Thyroid gland (tissue), 4 donors: ENCODE measurements around the gene CHD1L.

Source experiments
- POLR2A ChIP-seq, 2 donors: fragments of 450-650 bp; IDR thresholded peaks; one replicate each; pipeline ENCODE4 v1.6.1; 2017; ENCODE audit warnings: antibody characterized with exemption in 2 of 2, mild to moderate bottlenecking in 2 of 2, moderate library complexity in 1 of 2
- TF ChIP-seq, protein P1 (sequence below), 6 experiments: fragments of 200-600 bp in 3 of 6; fragments of 450-650 bp in 3 of 6; sonication (generic) in 3 of 6; IDR thresholded peaks; one replicate each; pipeline ENCODE4 v1.5.1; 2016 to 2019; ENCODE audit warnings: antibody characterized with exemption in 6 of 6, mild to moderate bottlenecking in 2 of 6, inconsistent platforms in 1 of 6, moderate library complexity in 1 of 6

DNA sequence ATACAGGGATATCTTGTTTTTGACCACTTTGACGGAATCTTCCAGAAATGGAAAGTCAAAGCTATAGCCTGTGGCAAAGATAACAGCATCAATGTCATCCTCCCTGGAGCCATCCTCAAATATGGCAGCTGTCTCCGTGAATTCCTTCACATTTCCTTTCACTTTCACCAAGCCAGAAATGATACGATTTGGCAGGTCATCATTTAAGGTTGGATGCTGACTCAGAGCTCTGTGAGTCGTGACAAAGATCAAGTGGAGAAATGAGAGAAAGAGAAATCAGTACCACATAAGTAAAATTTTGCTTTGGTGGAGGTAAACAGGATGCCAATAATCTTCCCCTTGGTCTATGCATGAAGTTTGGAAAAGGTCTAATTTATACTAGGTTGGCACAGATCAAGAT is 41.2 kb upstream of the CHD1L start:
- TF ChIP-seq, protein P1, sequence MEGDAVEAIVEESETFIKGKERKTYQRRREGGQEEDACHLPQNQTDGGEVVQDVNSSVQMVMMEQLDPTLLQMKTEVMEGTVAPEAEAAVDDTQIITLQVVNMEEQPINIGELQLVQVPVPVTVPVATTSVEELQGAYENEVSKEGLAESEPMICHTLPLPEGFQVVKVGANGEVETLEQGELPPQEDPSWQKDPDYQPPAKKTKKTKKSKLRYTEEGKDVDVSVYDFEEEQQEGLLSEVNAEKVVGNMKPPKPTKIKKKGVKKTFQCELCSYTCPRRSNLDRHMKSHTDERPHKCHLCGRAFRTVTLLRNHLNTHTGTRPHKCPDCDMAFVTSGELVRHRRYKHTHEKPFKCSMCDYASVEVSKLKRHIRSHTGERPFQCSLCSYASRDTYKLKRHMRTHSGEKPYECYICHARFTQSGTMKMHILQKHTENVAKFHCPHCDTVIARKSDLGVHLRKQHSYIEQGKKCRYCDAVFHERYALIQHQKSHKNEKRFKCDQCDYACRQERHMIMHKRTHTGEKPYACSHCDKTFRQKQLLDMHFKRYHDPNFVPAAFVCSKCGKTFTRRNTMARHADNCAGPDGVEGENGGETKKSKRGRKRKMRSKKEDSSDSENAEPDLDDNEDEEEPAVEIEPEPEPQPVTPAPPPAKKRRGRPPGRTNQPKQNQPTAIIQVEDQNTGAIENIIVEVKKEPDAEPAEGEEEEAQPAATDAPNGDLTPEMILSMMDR (IDR thresholded peaks at IDR 0.05), result no peak
- TF ChIP-seq POLR2A (IDR thresholded peaks at IDR 0.05), result no peak
